ENCODE data around the gene GCM1.
A peak's percentile ranks its signal among the peaks of the same experiment; 100 is the strongest.
"Not testable (repeated sequence)": the region's sequence is repeated elsewhere in the genome, so short reads cannot be mapped to it uniquely, and the experiment has no call there.

Gene GCM1, protein sequence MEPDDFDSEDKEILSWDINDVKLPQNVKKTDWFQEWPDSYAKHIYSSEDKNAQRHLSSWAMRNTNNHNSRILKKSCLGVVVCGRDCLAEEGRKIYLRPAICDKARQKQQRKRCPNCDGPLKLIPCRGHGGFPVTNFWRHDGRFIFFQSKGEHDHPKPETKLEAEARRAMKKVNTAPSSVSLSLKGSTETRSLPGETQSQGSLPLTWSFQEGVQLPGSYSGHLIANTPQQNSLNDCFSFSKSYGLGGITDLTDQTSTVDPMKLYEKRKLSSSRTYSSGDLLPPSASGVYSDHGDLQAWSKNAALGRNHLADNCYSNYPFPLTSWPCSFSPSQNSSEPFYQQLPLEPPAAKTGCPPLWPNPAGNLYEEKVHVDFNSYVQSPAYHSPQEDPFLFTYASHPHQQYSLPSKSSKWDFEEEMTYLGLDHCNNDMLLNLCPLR

DNA sequence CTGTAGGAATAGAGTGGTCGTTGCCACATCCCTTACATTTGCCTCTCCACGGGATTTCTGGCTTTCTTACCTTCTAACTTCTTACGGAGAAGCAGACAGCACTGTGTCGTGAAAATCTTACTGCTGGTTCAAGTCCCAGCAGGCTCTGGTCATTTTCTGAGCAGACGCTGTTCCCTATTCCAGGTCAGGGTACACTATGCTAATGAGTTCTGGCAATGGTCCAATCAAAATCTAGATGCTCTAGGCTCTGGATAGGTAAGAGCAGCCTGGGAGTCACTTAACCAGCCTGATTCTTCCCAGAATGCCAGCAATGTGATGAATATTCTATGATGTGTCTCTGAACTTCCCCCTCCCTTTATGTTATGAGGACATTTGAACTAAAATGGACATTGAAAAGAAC lies at the start of gene GCM1:
TSS of gene GCM1 (minus strand) at position 158 of the 400 bp plus-strand sequence. CDS start 3,209 bp downstream, outside the sequence.
- no peak for DNase-seq (ENCODE audit: extremely low read depth in 1 of 2, low read depth in 1 of 2)

DNA sequence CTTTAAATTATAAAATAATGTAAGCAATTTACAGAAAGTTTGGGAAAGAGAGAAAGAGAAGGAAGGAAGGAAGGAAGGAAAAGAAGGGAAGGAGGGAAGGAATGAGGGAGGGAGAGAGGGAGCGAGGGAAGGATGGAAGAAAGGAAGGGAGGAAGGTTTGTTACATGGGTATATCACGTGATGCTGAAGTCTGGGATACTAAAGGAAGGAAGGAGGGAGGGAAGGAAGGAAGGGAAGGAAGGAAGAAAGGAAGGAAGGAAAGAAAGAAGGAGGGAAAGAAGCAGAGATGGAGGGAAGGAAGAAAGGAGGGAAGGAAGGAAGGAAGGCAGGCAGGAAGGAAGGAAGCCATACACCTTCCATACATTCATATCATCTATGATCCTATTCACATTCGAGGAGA lies 48.9 kb upstream of the GCM1 start:
- DNase-seq (ENCODE audit: extremely low read depth in 1 of 2, low read depth in 1 of 2), result no peak

- DNase-seq (ENCODE audit: extremely low read depth in 1 of 2, low read depth in 1 of 2), result no peak
Observed at GRCh38 chr6:53195048-53195447, 46.4 kb upstream of the GCM1 start.

DNA sequence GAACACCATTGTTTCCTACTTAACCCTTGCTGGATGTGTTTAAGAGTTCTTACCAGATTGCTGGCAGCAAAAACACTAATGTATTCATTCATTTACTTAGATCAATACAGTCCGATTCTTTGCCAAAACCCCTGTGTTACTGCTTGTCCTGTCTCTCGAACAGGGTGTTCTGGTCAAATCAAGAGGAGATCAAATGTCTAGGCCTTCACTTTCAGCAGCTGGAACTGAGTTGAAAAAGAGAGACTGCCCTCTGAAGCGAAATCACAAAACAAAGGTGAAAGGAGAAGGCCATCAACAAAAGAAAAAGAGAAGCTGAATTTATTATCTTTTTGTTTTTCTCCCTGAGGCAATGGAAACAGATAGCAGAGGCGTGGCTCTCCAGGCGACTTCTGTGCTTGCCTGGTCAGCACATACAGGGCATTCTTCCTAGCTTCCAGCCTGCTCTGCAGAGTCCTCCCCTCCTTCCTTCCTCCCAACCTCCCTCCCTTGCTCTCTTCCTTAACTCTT lies 44.1 kb upstream of the GCM1 start:
- DNase-seq (ENCODE audit: extremely low read depth in 1 of 2, low read depth in 1 of 2), result no peak

DNA sequence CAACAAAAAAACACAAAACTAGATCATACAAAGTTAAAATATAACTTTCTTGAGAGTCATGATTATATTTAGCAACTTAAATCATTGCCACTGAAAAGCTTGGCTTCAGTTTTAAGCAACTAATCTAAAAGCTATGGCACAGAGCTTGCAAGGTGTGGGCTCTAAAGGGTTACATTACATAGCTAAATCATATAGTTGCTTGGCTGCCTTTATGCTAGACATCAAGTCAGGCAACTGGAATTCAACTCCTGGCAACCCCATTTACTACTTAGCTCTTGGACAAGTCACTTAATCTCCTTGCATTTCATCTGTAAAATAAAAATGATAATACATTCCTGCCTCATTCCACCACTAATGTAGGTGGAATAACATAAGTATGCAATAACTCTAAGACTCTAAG lies 40.9 kb upstream of the GCM1 start:
- DNase-seq (ENCODE audit: extremely low read depth in 1 of 2, low read depth in 1 of 2), result no peak

DNA sequence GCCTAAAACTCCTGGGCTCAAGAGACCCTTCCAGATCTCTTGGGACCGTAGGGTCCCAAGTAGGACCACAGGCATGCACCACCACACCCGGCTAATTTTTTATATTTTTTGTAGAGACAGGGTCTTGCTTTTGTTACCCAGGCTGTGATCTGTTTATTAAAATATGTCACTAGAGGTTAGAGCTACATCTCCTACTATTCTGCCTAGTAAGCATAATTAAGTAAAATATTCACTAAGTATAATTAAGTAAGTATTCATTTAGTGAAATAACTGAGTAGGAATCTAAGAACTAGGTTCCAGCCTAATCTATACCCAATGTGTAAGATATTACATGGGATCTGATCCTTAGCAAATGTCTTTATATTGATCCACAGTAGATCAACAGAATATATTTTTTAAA lies 40.2 kb upstream of the GCM1 start:
- DNase-seq (ENCODE audit: extremely low read depth in 1 of 2, low read depth in 1 of 2), result no peak

DNA sequence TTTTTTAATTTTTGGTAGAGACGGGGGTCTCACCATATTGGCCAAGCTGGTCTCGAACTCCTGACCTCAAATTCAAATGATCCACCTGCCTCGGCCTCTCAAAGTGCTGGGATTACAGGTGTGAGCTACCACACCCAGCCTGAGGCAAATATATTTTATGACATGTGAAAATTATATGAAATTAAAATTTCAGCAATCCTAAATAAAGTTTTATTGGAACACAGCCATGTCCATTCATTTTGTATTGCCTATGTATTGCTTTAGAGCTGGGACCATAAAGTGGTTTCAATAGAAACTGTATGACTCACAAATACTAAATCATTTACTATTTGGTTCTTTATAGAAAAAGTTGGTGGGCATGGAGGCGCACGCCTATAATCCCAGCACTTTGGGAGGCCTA lies 32.0 kb upstream of the GCM1 start:
- DNase-seq (ENCODE audit: extremely low read depth in 1 of 2, low read depth in 1 of 2), result no peak

DNA sequence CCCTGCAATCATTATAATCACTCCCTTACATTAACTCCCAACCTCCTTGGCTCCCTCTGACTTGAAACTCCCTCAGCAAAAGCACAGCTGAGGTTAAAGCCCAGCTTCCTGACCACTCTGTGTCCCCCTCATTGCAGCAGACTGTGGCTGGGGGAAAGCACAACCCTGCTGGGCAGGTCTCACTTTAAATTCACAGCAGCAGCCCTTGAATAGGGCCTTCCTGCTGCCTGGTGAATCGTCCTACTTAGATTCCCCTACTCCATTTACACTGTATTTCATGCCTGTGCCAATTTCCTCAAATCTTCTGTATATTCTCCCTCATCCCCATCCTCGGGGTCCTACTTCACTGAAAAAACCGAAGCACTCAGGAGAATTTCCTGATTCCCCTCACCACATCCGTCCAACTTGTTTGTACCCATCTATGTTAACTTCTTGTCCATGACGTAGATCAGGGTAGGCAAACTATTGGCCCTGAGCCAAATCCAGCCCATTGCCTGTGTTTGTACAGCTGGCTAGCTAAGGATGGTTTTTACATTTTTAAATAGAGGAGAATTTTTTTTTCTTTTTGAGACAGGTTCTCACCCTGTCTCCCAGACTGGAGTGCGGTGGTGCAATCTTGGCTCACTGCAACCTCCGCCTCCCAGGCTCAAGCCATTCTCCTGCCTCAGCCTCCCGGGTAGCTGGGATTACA lies 31.5 kb upstream of the GCM1 start:
- DNase-seq (ENCODE audit: extremely low read depth in 1 of 2, low read depth in 1 of 2), result no peak

GRCh38 chr6:53178837-53179432 lies 30.3 kb upstream of the GCM1 start:
- no peak for DNase-seq (ENCODE audit: extremely low read depth in 1 of 2, low read depth in 1 of 2)

- no peak for DNase-seq (ENCODE audit: extremely low read depth in 1 of 2, low read depth in 1 of 2)
Observed at GRCh38 chr6:53175027-53175426, 26.4 kb upstream of the GCM1 start.

DNA sequence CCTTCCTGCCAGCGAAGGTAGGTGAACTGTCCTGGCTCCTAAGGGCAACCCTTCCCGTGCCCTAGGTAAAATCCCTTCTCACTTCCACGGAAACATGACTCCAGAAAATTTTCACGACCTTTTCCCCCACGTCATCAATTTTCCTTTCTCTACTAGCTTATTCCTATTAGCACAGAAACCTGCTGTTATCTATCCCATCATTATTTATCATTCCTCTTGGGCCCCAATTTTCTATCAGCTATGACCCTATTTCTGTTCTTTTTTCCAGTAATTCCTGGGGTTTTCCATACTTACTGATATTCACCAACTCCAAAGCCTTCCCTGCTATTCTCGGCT lies 23.8 kb upstream of the GCM1 start:
- DNase-seq (ENCODE audit: extremely low read depth in 1 of 2, low read depth in 1 of 2), result no peak

DNA sequence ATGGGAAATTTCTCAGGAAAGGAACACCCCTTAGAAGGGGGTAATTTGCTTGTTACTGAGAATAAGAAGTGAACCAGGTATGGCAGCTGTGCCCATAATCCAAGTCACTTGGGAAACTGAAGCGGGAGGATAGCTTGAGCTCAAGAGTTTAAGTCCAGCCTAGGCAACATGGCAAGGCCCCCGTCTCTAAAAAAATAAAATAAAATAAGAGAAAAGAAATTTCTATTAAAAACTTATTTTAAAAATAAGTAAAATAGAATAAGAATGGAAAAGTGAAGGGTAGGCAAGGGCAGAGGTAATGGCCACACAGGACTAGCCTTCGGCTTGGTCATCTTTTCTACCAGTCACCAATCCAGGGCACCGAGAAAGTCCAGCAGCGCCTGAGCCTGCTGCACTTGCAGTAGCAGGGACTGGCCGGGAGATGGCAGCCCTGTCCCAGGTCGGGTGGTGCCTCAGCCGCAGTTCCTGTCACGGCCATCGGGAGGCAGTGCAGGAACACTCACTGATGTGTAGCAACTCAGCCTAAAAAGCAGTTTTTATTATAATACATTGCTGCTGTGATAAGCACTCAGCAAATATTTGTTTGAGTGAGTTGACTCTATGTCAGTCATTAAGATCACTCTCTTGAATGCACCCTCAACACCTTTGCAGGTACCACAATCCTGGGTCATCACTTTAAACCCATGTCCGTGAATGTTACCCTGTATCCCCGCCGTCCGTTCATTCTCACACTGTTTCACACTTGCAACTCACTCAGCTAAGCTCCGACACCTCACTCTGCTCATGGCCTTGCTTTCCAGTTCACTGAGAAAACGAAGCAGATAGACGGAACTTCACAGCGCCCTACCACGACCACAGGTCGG lies 23.2 kb upstream of the GCM1 start:
- peak; percentile 61 to 68 for DNase-seq (ENCODE audit: extremely low read depth in 1 of 2, low read depth in 1 of 2)

DNA sequence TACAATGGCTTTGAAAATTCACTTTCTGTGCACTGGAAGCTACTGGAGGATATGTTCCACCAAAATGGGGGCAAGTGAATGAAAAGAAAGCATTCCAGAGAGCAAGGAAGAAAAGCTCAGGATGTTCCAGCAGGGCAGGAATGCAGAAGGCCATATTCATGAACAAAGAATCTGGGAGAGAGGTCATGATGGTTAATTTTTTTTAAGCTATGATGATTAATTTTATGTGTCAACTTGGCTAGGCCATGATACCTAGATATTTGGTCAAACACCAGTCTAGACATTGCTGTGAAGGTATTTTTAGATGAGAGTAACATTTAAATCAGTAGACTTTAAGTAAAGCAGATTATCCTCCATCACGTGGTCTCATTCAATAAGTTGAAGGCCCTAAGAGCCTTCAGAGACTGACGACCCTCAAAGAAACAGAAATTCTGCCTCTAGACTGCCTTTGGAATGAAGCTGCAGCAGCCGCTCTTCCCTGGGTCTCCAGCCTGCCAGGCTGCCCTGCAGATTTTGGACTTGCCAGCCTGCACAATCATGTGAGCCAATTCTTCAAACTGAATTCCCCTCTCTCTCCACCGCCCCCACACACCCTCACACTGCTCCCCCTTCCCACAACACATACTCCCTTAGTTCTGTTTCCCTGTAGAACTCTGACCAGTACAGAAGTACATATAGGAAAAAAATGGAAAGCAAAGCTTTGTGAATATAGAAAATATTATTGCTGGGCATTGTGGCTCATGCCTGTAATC lies 20.1 kb upstream of the GCM1 start:
- no peak for DNase-seq (ENCODE audit: extremely low read depth in 1 of 2, low read depth in 1 of 2)

- no peak for DNase-seq (ENCODE audit: extremely low read depth in 1 of 2, low read depth in 1 of 2)
Observed at GRCh38 chr6:53165293-53165692, 16.7 kb upstream of the GCM1 start.

GRCh38 chr6:53162606-53163005 lies 14.0 kb upstream of the GCM1 start:
- DNase-seq (ENCODE audit: extremely low read depth in 1 of 2, low read depth in 1 of 2), result no peak

DNA sequence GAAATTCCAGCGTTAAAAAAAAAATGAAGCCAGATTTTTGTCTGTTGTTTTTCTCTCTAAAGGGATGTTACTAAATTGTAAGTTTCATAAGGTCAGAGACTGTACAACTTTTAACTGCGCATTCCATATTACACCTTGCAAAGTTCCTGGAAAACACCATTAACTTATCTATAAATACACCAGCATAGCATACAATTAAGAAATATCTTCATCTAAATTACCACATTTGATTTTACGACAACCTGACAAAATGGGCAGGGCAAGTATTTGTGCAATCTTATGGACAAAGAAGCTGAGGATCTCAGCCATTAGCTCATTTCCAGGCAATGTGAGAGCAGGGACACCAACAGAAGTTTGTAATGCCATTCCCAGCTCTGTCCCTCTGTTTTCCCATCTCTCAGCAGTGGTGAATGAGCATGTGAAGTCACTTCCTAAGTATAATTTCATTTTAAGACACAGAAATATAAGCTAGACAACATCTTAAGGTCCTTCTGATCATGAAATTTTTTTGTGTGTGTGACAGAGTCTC lies 12.9 kb upstream of the GCM1 start:
- no peak for DNase-seq (ENCODE audit: extremely low read depth in 1 of 2, low read depth in 1 of 2)

DNA sequence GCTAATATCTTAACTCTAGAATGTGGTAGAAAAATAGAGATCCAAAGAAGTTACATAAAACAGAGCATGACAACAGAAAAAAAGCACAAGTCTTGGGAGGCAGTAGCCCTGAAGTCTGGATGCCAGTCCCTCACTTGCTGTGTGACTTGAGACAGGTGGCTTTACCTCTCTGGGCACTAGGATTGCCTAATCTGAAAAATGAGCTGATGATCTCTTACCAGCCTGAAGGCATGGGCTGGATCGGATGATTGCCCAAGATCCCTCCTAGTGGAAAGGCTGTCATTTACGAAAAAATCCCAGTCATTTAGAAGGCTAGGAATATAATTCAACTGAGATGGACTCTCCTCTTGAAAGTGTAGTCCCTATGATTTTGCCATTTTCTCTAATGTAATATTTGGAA lies 10.9 kb upstream of the GCM1 start:
- DNase-seq (ENCODE audit: extremely low read depth in 1 of 2, low read depth in 1 of 2), result no peak

GRCh38 chr6:53158076-53158475 lies 9.4 kb upstream of the GCM1 start:
- DNase-seq (ENCODE audit: extremely low read depth in 1 of 2, low read depth in 1 of 2), result not testable (repeated sequence)

DNA sequence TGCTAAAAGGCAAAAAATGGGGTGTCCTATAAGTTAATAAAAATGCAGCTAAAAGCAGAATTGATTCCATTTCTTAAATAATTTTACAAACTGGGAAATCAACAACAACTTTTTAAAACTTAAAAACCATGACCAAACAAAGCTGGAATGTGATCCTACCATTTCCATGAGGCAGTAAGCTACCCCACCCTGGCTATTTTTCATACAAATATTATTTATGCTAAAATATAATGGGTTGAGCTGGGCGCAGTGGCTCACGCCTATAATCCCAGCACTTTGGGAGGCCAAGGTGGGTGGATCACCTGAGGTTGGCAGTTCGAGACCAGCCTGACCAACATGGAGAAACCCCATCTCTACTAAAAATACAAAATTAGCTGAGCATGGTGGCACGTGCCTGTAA lies 6.6 kb upstream of the GCM1 start:
- not testable (repeated sequence) for DNase-seq (ENCODE audit: extremely low read depth in 1 of 2, low read depth in 1 of 2)

GRCh38 chr6:53154794-53155193 lies 6.2 kb upstream of the GCM1 start:
- no peak for DNase-seq (ENCODE audit: extremely low read depth in 1 of 2, low read depth in 1 of 2)
